MCF 10A (cell line): Measurements from ENCODE around the gene ANKRD39. TPM values are rescaled to one million over a fixed set of nuclear protein-coding genes. Genes with fewer than 3 reads are reported as not detected.

Source experiments
- BruUV-seq: library from RNA; stranded (reverse); fragments of 400-500 nt; replicated peaks from 2 replicates; lab custom pipeline; 2021; lab: Mats Ljungman, UMichigan
- CTCF ChIA-PET: fragments of 300-600 bp; sonication (Branson Sonifier 250); formaldehyde crosslinking; extraction: SDS; loops from one replicate; lab custom pipeline; 2021; ENCODE audit warnings: antibody characterized with exemption, inconsistent platforms; lab: Yijun Ruan, JAX
- POLR2A ChIA-PET: fragments of 300-600, 350-650 bp; sonication (Branson Sonifier 250); formaldehyde crosslinking; extraction: SDS; loops from one replicate; lab custom pipeline; 2020; ENCODE audit warnings: antibody characterized with exemption, inconsistent platforms; lab: Yijun Ruan, JAX
- DNase-seq: peaks from one replicate; pipeline ENCODE4 v3.0.0-alpha.2; 2018; ENCODE audit not compliant: unreplicated experiment
- H3K27ac Mint-ChIP-seq: one replicate; pipeline ENCODE4 v1.8.0; 2022; ENCODE audit warnings: mild to moderate bottlenecking, low read depth, mixed read lengths; ENCODE audit not compliant: unreplicated experiment
- H3K27me3 Mint-ChIP-seq: one replicate; pipeline ENCODE4 v1.8.0; 2022; ENCODE audit warnings: mixed read lengths; ENCODE audit not compliant: insufficient read depth, unreplicated experiment
- H3K36me3 Mint-ChIP-seq: one replicate; pipeline ENCODE4 v1.8.0; 2022; ENCODE audit warnings: mild to moderate bottlenecking, moderate library complexity, mixed read lengths; ENCODE audit not compliant: insufficient read depth, unreplicated experiment
- H3K4me1 Mint-ChIP-seq: one replicate; pipeline ENCODE4 v1.8.0; 2022; ENCODE audit warnings: mixed read lengths; ENCODE audit not compliant: insufficient read depth, unreplicated experiment
- H3K4me3 Mint-ChIP-seq: one replicate; pipeline ENCODE4 v1.8.0; 2022; ENCODE audit warnings: mild to moderate bottlenecking, moderate library complexity, mixed read lengths; ENCODE audit not compliant: unreplicated experiment
- H3K9me3 Mint-ChIP-seq: one replicate; pipeline ENCODE4 v1.8.0; 2022; ENCODE audit warnings: mixed read lengths; ENCODE audit not compliant: unreplicated experiment
- CTCF ChIP-seq: fragments of 200-600 bp; IDR thresholded peaks from one replicate; pipeline ENCODE4 v1.8.0; 2022; ENCODE audit warnings: antibody characterized with exemption, mild to moderate bottlenecking; ENCODE audit not compliant: unreplicated experiment
- intact Hi-C: fragments of 100-400 bp; cut with micrococcal nuclease; formaldehyde crosslinking; loops from 2 replicates; pipeline ENCODE4 v1.14.1; 2022
- total RNA-seq: library from RNA; stranded (reverse); gene quantifications from 2 replicates; pipeline ENCODE4 v1.2.3, GENCODE V29; 2022

The ANKRD39 gene
- total RNA-seq, 1 experiment from 2014 or later, result 14.0 TPM

GRCh38 chr2:96869281-96869821, 11.5 kb upstream of the ANKRD39 start:
- POLR2A ChIA-PET, result interaction anchor here (0.6 to 4.6 kb wide), 8 partner anchors 12 to 1780 kb away, joined by 3 to 53 read pairs (median 8); partner anchors contain the start of genes ANKRD36, ANKRD39, CNNM3 and CNNM4
- no peaks in the 10 kb centered on the region for H3K9me3 Mint-ChIP-seq
- no TSS peak for BruUV-seq
- no peaks in the 10 kb centered on the region for H3K36me3 Mint-ChIP-seq
- H3K4me1 Mint-ChIP-seq, result peaks cover 5% of the 10 kb centered on the region
- peak; percentile 81 for DNase-seq
- no peaks in the 10 kb centered on the region for H3K27me3 Mint-ChIP-seq
- H3K4me3 Mint-ChIP-seq, result peak overlapping the region; percentile 78
- TF ChIP-seq CTCF, result peak; percentile 14
- intact Hi-C loops, result loop anchor here (2.0 kb wide), 1 partner anchor 47 kb away; no protein-coding TSS in a partner anchor
- no peak overlapping the region for H3K27ac Mint-ChIP-seq
- CTCF ChIA-PET, result interaction anchor here (0.6 to 5.8 kb wide), 7 partner anchors 11 to 108 kb away, joined by 3 to 30 read pairs (median 5); partner anchors contain the start of gene ANKRD39

GRCh38 chr2:96868555-96869280, 10.9 kb upstream of the ANKRD39 start:
- intact Hi-C loops, result loop anchor here (2.0 kb wide), 1 partner anchor 48 kb away; no protein-coding TSS in a partner anchor
- peak; percentile 87 for DNase-seq
- H3K27me3 Mint-ChIP-seq, result no peaks in the 10 kb centered on the region
- POLR2A ChIA-PET, result interaction anchor here (0.6 to 4.6 kb wide), 8 partner anchors 11 to 1781 kb away, joined by 3 to 53 read pairs (median 9); partner anchors contain the start of genes ANKRD36, ANKRD39 and CNNM3
- H3K4me1 Mint-ChIP-seq, result peaks cover 5% of the 10 kb centered on the region
- H3K27ac Mint-ChIP-seq, result peak overlapping the region; percentile 63
- CTCF ChIA-PET, result interaction anchor here (0.5 to 5.8 kb wide), 14 partner anchors 11 to 662 kb away, joined by 3 to 30 read pairs (median 4); partner anchors contain the start of gene ANKRD39
- no peaks in the 10 kb centered on the region for H3K36me3 Mint-ChIP-seq
- H3K4me3 Mint-ChIP-seq, result peak overlapping the region; percentile 78
- TF ChIP-seq CTCF, result peak; percentile 82
- H3K9me3 Mint-ChIP-seq, result no peaks in the 10 kb centered on the region
- no TSS peak for BruUV-seq

GRCh38 chr2:96867756-96868554, 10.1 kb upstream of the ANKRD39 start:
- Mint-ChIP-seq H3K36me3 (peaks cover 5% of the 10 kb centered on the region), H3K9me3 (no peaks in the 10 kb centered on the region), H3K4me1 (peaks cover 5% of the 10 kb centered on the region), H3K27ac (peak overlapping the region; percentile 63), H3K27me3 (no peaks in the 10 kb centered on the region), H3K4me3 (peak overlapping the region; percentile 78)
- DNase-seq, result no peak
- TSS peak; percentile 66 for BruUV-seq
- ChIA-PET CTCF (interaction anchor here (0.6 to 5.8 kb wide), 12 partner anchors 10 to 334 kb away, joined by 3 to 30 read pairs (median 4); partner anchors contain the start of gene ANKRD39), POLR2A (interaction anchor here (1.2 to 4.6 kb wide), 6 partner anchors 10 to 245 kb away, joined by 7 to 53 read pairs (median 10); partner anchors contain the start of genes ANKRD36, ANKRD39 and CNNM3)
- intact Hi-C loops, result loop anchor here (2.0 kb wide), 1 partner anchor 49 kb away; no protein-coding TSS in a partner anchor
- no peak for TF ChIP-seq CTCF
